ENCODE measurements around the gene B4GALNT3. TPM values are rescaled to one million over a fixed set of nuclear protein-coding genes. Genes with fewer than 3 reads are reported as not detected.

Gene B4GALNT3
- total and polyA plus RNA-seq, 2 of the 13 experiments (the other 11 are each of a cell fraction or from before 2014, with no cell fraction given), result 3.2 to 4.4 TPM

DNA sequence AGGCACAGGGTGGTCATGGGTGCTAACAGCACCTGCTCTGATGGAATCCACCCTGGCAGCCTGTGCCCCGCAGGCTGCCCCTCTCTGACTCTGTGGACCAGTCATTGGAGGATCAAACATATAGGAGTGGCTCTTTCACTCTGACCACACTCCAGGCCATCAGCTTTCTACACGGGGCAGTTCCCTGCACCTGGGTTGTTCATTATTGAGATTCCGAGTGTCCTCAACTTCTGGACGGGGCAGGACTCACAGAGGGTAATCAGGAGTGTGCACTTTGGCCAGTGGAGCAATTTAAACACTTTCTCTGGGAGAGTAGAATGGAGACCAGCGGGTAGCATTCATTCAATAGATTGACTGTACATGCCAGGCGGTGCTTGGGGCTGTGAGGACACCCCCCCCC, 108.7 kb downstream of the B4GALNT3 start (continued):
- peak; percentile 17; the same call in 1 of the 2 replicates for TF ChIP-seq ZMYM3 (CRISPR knock-in tag; IDR thresholded peaks at IDR 0.05)
- TF ChIP-seq ZBTB10 (CRISPR knock-in tag; IDR thresholded peaks at IDR 0.05; ENCODE audit: borderline replicate concordance), result no peak
- TF ChIP-seq BORCS8-MEF2B (CRISPR knock-in tag; IDR thresholded peaks at IDR 0.05), result no peak
- TF ChIP-seq PHF21A (CRISPR knock-in tag; IDR thresholded peaks at IDR 0.05), result peak; percentile 47; the same call in 1 of the 2 replicates
- TF ChIP-seq TARDBP (CRISPR knock-in tag; IDR thresholded peaks at IDR 0.05), result no peak
- no peak for TF ChIP-seq NR3C1 (CRISPR knock-in tag; IDR thresholded peaks at IDR 0.05)

DNA sequence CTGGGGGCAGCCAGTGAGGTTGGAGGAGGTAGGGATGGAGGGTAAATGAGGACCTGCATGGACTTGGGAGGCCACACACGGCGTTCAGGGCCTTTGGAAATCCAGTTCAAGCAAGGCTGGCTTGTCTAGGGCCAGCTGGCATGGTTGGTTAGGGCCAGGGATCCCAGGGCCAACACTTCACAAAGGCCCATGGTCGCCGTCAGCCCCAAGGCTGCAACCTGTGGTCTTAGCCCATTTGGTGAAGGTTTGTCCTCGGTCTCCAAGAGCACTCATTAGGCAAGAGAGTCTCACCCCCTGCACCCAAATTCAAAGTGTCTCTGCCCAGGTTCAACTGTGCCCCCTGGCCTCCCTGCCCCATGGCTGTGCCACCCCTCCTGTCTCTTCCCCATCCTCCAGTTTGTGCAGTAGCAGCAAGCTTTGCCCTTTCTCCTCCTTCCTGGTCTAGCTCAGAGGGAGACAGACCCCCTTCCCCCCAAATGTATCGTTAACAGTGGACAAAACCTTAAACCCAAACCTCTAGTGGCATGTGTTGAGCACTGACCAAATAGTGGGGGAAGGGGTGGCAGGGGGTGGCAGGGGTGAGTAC, 109.4 kb downstream of the B4GALNT3 start:
- H3K9ac ChIP-seq (ENCODE audit: insufficient read depth, low read depth, low read length), result peak overlapping the region; percentile 80
- POLR2A ChIA-PET, result interaction anchor here (1.4 kb wide), 1 partner anchor 185 kb away, joined by 3 read pairs; no protein-coding TSS in a partner anchor
- TF ChIP-seq, protein P1, sequence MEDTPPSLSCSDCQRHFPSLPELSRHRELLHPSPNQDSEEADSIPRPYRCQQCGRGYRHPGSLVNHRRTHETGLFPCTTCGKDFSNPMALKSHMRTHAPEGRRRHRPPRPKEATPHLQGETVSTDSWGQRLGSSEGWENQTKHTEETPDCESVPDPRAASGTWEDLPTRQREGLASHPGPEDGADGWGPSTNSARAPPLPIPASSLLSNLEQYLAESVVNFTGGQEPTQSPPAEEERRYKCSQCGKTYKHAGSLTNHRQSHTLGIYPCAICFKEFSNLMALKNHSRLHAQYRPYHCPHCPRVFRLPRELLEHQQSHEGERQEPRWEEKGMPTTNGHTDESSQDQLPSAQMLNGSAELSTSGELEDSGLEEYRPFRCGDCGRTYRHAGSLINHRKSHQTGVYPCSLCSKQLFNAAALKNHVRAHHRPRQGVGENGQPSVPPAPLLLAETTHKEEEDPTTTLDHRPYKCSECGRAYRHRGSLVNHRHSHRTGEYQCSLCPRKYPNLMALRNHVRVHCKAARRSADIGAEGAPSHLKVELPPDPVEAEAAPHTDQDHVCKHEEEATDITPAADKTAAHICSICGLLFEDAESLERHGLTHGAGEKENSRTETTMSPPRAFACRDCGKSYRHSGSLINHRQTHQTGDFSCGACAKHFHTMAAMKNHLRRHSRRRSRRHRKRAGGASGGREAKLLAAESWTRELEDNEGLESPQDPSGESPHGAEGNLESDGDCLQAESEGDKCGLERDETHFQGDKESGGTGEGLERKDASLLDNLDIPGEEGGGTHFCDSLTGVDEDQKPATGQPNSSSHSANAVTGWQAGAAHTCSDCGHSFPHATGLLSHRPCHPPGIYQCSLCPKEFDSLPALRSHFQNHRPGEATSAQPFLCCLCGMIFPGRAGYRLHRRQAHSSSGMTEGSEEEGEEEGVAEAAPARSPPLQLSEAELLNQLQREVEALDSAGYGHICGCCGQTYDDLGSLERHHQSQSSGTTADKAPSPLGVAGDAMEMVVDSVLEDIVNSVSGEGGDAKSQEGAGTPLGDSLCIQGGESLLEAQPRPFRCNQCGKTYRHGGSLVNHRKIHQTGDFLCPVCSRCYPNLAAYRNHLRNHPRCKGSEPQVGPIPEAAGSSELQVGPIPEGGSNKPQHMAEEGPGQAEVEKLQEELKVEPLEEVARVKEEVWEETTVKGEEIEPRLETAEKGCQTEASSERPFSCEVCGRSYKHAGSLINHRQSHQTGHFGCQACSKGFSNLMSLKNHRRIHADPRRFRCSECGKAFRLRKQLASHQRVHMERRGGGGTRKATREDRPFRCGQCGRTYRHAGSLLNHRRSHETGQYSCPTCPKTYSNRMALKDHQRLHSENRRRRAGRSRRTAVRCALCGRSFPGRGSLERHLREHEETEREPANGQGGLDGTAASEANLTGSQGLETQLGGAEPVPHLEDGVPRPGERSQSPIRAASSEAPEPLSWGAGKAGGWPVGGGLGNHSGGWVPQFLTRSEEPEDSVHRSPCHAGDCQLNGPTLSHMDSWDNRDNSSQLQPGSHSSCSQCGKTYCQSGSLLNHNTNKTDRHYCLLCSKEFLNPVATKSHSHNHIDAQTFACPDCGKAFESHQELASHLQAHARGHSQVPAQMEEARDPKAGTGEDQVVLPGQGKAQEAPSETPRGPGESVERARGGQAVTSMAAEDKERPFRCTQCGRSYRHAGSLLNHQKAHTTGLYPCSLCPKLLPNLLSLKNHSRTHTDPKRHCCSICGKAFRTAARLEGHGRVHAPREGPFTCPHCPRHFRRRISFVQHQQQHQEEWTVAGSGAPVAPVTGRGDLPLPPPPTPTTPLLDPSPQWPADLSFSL (CRISPR knock-in tag; IDR thresholded peaks at IDR 0.05), result 0 out of 2 replicates have a peak, but pooled peaks have one; percentile 8

More for the DNA sequence above, 109.4 kb downstream of the B4GALNT3 start:
- FAIRE-seq, result no peak
- Histone ChIP-seq H3K4me2 (ENCODE audit: low read depth, low read length) (peak overlapping the region; percentile 98), H2AFZ (ENCODE audit: low read length) (peak overlapping the region; percentile 62), H3K27ac (ENCODE audit: extremely low read length, insufficient read depth, low read length) (no peak overlapping the region), H3K4me3 (replicated peaks in 1 of 3; ENCODE audit: insufficient read depth in 1 of 3, low read depth in 2 of 3, low read length in 3 of 3) (peak overlapping the region; percentile 67 to 80 (median 73)), H4K20me1 (ENCODE audit: insufficient read depth, low read length) (no peaks in the 10 kb centered on the region), H3K27me3 (ENCODE audit: control insufficient read depth in 1 of 2, insufficient read depth in 2 of 2, low read length in 2 of 2) (no peaks in the 10 kb centered on the region; a peak in 1 of 5 replicates), H3K9me3 (ENCODE audit: low read length) (no peaks in the 10 kb centered on the region), H3K79me2 (ENCODE audit: insufficient read depth, low read length) (no peaks in the 10 kb centered on the region), H3K36me3 (replicated peaks in 1 of 2; ENCODE audit: control insufficient read depth in 1 of 2, insufficient read depth in 2 of 2, low read length in 2 of 2) (no peaks in the 10 kb centered on the region), H3K4me1 (ENCODE audit: insufficient read depth, low read length) (peaks cover 42% of the 10 kb centered on the region)
- ATAC-seq, result no peak
- intact Hi-C loops (cut with micrococcal nuclease; ENCODE audit: unreplicated experiment) (loop anchor here (2.0 kb wide), 1 partner anchor 244 kb away; no protein-coding TSS in a partner anchor), in situ Hi-C loops (cut with HindIII; ENCODE audit: extremely low pct_ligation_motif_present, low pct_unique_long_range_greater_than_20kb) (loop anchor here (5.0 to 25.0 kb wide), 4 partner anchors 316 to 1018 kb away; partner anchors contain the start of genes FBXL14 and RAD52)
- no TSS peak for BruUV-seq (replicated peaks)
- CTCF ChIA-PET (ENCODE audit: low intra/inter-chr PET ratio, low total read pairs), result interaction anchor here (0.6 to 3.1 kb wide), 5 partner anchors 22 to 381 kb away, joined by 3 to 26 read pairs (median 14); partner anchors contain the start of gene RAD52
- WGBS (ENCODE audit: low lambda C conversion rate), result 14% methylated on average over 4 of the region's 6 CpGs
- no peak for DNase-seq (ENCODE audit: low spot score)
